SK-N-MC (cell line): ENCODE results near the gene FIBP.
A peak's percentile ranks its signal among the peaks of the same experiment; 100 is the strongest.

Experiments
- DNase-seq: peaks from one replicate; pipeline ENCODE4 v3.0.0-alpha.2; 2011; ENCODE audit warnings: low read depth, low spot score
- H3K27ac ChIP-seq: fragments of 200-600 bp; sonication (generic); 2 replicates; pipeline ENCODE4 v1.5.1; 2016; ENCODE audit warnings: mixed run types
- H3K36me3 ChIP-seq: fragments of 200-600 bp; sonication (generic); 2 replicates; pipeline ENCODE4 v1.6.1; 2017; ENCODE audit warnings: antibody characterized with exemption, low read length, mixed read lengths; ENCODE audit not compliant: insufficient read depth
- H3K4me3 ChIP-seq: fragments of 200-600 bp; sonication (generic); 2 replicates; pipeline ENCODE4 v1.5.1; 2016
- H3K9ac ChIP-seq: fragments of 200-600 bp; sonication (generic); 2 replicates; pipeline ENCODE4 v1.8.0; 2017; ENCODE audit warnings: mixed run types, mixed read lengths; ENCODE audit not compliant: insufficient read length
- H3K9me3 ChIP-seq: fragments of 200-600 bp; sonication (generic); 2 replicates; pipeline ENCODE4 v1.6.1; 2017; ENCODE audit warnings: low read depth, mild to moderate bottlenecking, antibody characterized with exemption, low read length, moderate library complexity, mixed read lengths
- EZH2 ChIP-seq: fragments of 200-600 bp; sonication (generic); IDR thresholded peaks from one replicate; pipeline ENCODE4 v1.6.1; 2017; ENCODE audit warnings: antibody characterized with exemption
- FOXP2 ChIP-seq: optimal IDR thresholded peaks from 2 replicates; pipeline ENCODE3; 2011; ENCODE audit warnings: mild to moderate bottlenecking, moderate library complexity; ENCODE audit not compliant: insufficient read depth; ENCODE audit errors: extremely low read length, control extremely low read depth
- POLR2AphosphoS5 ChIP-seq: IDR thresholded peaks from 2 replicates; pipeline ENCODE4 v1.6.1; 2012; ENCODE audit warnings: mild to moderate bottlenecking, low read depth, low read length, borderline replicate concordance

Gene FIBP

GRCh38 chr11:65882120-65883057 is 5.9 kb downstream of the FIBP start:
- peaks cover 36% of the 10 kb centered on the region; the same call in 1 of the 2 replicates for H3K36me3 ChIP-seq
- TF ChIP-seq EZH2 (no peak), FOXP2 (no peak), POLR2AphosphoS5 (no peak)
- no peak overlapping the region for H3K4me3 ChIP-seq
- no peak for DNase-seq
- no peak overlapping the region for H3K9ac ChIP-seq
- no peak overlapping the region for H3K27ac ChIP-seq
- H3K9me3 ChIP-seq: no peaks in the 10 kb centered on the region

GRCh38 chr11:65880844-65881421 is 7.3 kb downstream of the FIBP start:
- no peak overlapping the region for H3K9ac ChIP-seq
- H3K27ac ChIP-seq: no peak overlapping the region
- H3K4me3 ChIP-seq: no peak overlapping the region
- no peaks in the 10 kb centered on the region for H3K9me3 ChIP-seq
- peaks cover 31% of the 10 kb centered on the region; the same call in 1 of the 2 replicates for H3K36me3 ChIP-seq
- no peak for TF ChIP-seq EZH2
- TF ChIP-seq POLR2AphosphoS5: no peak; the same call in 1 of the 2 replicates
- TF ChIP-seq FOXP2: no peak
- DNase-seq: no peak

- no peak overlapping the region for H3K4me3 ChIP-seq
- H3K9me3 ChIP-seq: no peaks in the 10 kb centered on the region
- TF ChIP-seq FOXP2 (no peak), POLR2AphosphoS5 (no peak), EZH2 (no peak)
- peaks cover 22% of the 10 kb centered on the region; the same call in 1 of the 2 replicates for H3K36me3 ChIP-seq
- no peak for DNase-seq
- no peak overlapping the region for H3K9ac ChIP-seq
- no peak overlapping the region for H3K27ac ChIP-seq
Measured at GRCh38 chr11:65880027-65880426, 8.2 kb downstream of the FIBP start.

GRCh38 chr11:65879617-65880016 is 8.7 kb downstream of the FIBP start, which contains the start of gene CTSW:
TSS of gene CTSW (plus strand) at chr11:65879837. CDS start at chr11:65879855, 18 bp downstream.
- no peak within 1 kb of the TSS for H3K27ac ChIP-seq
- H3K4me3 ChIP-seq: no peak within 1 kb of the TSS
- DNase-seq: no peak
- H3K9me3 ChIP-seq: no peaks in the 10 kb centered on the region
- H3K36me3 ChIP-seq: peaks cover 19% of the 10 kb centered on the region; the same call in 1 of the 2 replicates
- no peak within 1 kb of the TSS for H3K9ac ChIP-seq
- TF ChIP-seq FOXP2 (no peak), EZH2 (no peak), POLR2AphosphoS5 (no peak)

- no peak for DNase-seq
- TF ChIP-seq EZH2 (no peak), POLR2AphosphoS5 (peak; percentile 79), FOXP2 (no peak)
- Histone ChIP-seq H3K36me3 (no peaks in the 10 kb centered on the region), H3K27ac (no peak overlapping the region), H3K9me3 (no peaks in the 10 kb centered on the region), H3K9ac (peak overlapping the region; percentile 53), H3K4me3 (peak overlapping the region; percentile 75)
Measured at GRCh38 chr11:65873318-65874156, 14.7 kb downstream of the FIBP start.

GRCh38 chr11:65872586-65873317 is 15.5 kb downstream of the FIBP start, which contains the start of gene EFEMP2:
TSS of gene EFEMP2 (minus strand) at chr11:65872800. CDS start at chr11:65872354, 446 bp downstream.
- no peak for TF ChIP-seq FOXP2
- no peak for TF ChIP-seq EZH2
- TF ChIP-seq POLR2AphosphoS5: no peak
- peak within 1 kb of the TSS; percentile 53 for H3K9ac ChIP-seq
- H3K27ac ChIP-seq: no peak within 1 kb of the TSS

GRCh38 chr11:65871811-65872548 is 16.3 kb downstream of the FIBP start:
- DNase-seq: no peak
- no peaks in the 10 kb centered on the region for H3K9me3 ChIP-seq
- no peaks in the 10 kb centered on the region for H3K36me3 ChIP-seq
- no peak overlapping the region for H3K4me3 ChIP-seq
- no peak overlapping the region for H3K27ac ChIP-seq
- no peak overlapping the region for H3K9ac ChIP-seq
- no peak for TF ChIP-seq FOXP2

More at GRCh38 chr11:65872586-65873317, 15.5 kb downstream of the FIBP start, which contains the start of gene EFEMP2:
- no peak for DNase-seq
- Histone ChIP-seq H3K36me3 (no peaks in the 10 kb centered on the region), H3K9me3 (no peaks in the 10 kb centered on the region), H3K4me3 (peak within 1 kb of the TSS; percentile 75)
